Activated CD4-positive, CD25-positive, alpha-beta regulatory T cell (primary cell): ENCODE measurements around the gene RASSF7.
A peak's percentile ranks its signal among the peaks of the same experiment; 100 is the strongest.

Source experiments
- DNase-seq, 4 experiments: peaks; one replicate each; lab custom pipeline; 2025; lab: John Stamatoyannopoulos, UW

The RASSF7 gene

DNA sequence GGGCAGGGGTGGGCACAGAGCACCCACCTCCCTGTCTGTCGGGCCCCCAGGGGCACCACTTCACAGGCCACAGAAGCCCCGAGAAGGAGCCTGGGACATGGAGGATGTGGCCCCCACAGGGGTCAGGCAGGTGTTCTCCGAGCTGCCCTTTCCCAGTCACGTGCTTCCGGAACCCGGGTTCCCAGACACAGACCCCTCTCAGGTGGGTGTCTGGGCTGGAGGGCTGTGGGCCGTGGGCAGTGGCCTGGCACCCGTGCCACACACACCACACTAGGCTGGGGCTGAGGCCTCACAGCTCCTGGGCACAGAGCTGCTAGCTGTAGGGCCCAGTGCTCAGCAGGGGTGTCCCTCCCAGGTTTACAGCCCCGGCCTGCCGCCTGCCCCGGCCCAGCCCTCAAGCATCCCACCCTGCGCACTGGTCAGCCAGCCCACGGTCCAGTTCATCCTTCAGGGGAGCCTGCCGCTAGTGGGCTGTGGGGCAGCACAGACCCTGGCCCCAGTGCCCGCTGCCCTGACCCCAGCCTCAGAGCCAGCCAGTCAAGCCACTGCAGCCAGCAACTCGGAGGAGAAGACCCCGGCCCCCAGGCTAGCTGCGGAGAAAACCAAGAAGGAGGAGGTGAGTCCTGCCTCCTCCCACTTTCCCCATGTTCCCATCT is 49.5 kb downstream of the RASSF7 start:
- no peak for DNase-seq

DNA sequence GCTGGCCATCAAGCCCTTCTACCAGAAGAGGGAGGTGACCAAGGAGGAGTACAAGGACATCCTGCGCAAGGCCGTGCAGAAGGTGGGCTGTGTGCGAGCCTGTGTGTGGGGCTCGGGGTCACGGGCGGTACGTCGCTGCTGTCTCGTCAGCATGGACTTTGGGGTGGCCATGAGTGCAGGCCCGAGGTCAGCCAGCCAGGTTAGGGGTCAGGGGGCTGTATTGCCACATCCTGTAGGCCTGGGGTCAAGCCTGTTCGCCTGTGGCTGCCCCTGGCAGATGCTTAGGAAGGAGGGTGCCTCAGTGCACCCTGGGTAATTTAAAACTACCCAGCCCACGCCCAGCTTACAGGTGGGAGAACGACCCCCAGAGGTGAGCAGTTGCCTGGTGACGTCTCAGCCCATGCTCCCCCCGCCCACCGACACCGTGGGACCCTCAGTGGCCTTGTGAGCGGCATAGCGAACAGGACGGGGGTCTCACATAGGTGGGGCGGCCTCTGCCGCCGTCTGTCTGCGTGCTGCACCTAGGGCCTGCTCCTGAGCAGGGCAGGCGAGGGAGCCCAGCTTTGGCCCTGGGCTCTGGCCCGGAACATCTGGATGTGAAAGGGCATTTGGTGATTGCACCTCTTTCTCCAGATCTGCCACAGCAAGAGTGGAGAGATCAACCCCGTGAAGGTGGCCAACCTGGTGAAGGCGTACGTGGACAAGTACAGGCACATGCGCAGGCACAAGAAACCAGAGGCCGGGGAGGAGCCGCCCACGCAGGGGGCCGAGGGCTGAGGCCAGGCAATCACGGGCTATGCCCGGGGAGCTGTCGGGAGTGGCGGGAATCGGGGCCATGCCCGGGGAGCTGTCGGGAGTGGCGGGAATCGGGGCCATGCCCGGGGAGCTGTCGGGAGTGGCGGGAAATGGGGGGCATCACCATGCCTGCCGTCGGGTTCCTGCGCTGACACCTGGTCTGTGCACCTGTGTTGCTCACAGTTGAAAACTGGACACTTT is 50.5 kb downstream of the RASSF7 start:
- DNase-seq: no peak

DNA sequence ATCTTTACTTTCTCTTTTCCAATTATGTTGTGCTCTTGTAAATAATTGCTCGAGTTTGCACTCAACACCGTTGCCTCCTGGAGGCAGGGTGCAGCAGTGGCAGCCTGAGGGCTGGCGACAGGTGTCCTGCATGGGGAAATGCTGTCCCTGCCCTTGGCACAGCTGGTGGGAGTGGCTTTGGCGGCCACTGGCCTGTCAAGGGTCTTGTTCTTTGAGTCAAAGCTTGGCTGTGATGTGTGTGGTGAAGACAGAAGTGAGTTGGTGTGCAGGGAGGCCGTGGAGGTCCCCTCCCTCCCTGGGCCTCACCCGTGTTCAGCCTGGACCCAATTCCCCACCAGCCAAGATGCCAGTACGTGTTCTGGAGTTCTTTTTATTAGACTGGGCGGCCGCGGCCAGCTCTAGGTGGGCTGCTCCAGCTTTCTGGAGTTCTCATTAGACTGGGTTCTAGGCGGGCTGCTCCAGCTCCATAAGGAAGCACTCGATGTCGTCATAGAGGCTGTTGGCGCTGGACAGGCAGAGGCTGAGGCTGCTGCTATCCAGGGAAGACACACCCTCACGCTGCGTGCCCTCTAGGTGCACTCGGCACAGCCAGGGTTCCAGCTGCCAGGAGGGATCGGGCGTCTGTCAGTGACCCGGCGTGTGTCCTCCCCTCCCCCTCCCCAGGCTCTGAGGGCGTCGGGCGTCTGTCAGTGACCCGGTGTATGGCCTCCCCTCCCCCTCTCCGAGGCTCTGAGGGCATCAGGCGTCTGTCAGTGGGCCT is 51.6 kb downstream of the RASSF7 start:
- no peak for DNase-seq

DNA sequence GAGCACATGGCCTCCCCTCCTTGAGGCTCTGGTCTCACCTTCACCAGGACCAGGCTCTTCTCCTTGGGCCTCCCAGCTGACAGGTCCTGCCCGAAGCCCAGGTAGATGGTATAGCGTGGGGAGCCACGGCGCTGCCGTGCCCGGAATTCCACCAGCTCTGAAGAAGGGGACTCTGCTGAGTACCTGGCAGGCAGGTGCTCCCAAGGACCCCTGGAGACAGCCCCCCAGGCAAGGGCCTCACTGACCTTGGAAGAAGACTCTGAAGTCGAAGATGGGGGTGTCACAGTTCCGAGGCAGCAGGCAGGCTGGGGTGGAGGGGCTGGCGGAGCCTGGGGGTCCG is 52.2 kb downstream of the RASSF7 start:
- DNase-seq: no peak

DNA sequence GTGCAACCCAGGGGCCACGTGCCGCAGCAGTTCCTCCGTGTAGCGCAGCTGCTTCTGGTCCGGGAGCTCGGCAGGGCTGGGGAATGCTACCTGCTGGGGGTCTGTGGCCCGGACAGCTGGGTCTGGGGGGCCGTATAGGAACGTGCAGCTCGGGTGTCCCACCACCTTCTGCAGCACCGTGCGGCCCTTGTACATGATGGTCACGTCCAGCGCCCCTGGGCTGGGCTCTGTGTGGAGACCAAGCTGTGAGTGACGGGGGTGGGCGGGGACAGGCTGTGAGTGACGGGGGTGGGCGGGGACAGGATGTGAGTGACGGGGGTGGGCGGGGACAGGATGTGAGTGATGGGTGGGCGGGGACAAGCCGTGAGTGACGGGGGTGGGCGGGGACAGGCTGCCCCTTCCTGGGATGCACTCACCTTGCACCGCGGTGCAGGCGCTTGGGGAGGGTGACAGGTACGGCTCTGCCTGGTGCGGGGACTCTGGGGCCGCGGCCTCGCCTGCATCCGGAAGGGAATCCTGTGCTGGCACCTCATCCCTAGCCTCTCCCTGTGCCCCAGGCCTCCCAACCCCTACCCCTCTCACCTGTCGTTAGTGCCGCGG is 52.7 kb downstream of the RASSF7 start:
- DNase-seq: peak; percentile 68 to 75 (median 73)
